KOPT-K1 (cell line): ENCODE results near the gene SEMA3D.
"Not testable (repeated sequence)": the region's sequence is repeated elsewhere in the genome, so short reads cannot be mapped to it uniquely, and the experiment has no call there.

Source experiments
- H3K27ac ChIP-seq: fragments of 200-600 bp; sonication (generic); 2 replicates; pipeline ENCODE4 v1.5.1; 2016; ENCODE audit warnings: antibody characterized with exemption, mild to moderate bottlenecking, low read depth, low read length; ENCODE audit not compliant: poor library complexity, severe bottlenecking
- H3K36me3 ChIP-seq: fragments of 200-600 bp; sonication (generic); 2 replicates; pipeline ENCODE4 v1.5.1; 2017; ENCODE audit warnings: antibody characterized with exemption, mild to moderate bottlenecking, low read length, moderate library complexity; ENCODE audit not compliant: insufficient read depth
- H3K9me3 ChIP-seq: fragments of 200-600 bp; sonication (generic); 2 replicates; pipeline ENCODE4 v1.5.1; 2017; ENCODE audit warnings: antibody characterized with exemption, low read length, mild to moderate bottlenecking; ENCODE audit not compliant: insufficient read depth, poor library complexity, severe bottlenecking

The SEMA3D gene

GRCh38 chr7:84999450-84999849, 187.4 kb downstream of the SEMA3D start:
- Histone ChIP-seq H3K36me3 (no peaks in the 10 kb centered on the region), H3K27ac (no peak overlapping the region), H3K9me3 (no peaks in the 10 kb centered on the region)

GRCh38 chr7:84998665-84999064, 188.2 kb downstream of the SEMA3D start:
- no peak overlapping the region for H3K27ac ChIP-seq
- H3K9me3 ChIP-seq: no peaks in the 10 kb centered on the region
- H3K36me3 ChIP-seq: no peaks in the 10 kb centered on the region

GRCh38 chr7:84997626-84998025, 189.2 kb downstream of the SEMA3D start:
- Histone ChIP-seq H3K36me3 (no peaks in the 10 kb centered on the region), H3K27ac (no peak overlapping the region), H3K9me3 (no peaks in the 10 kb centered on the region)

- H3K27ac ChIP-seq, H3K9me3 ChIP-seq, H3K36me3 ChIP-seq: not testable (repeated sequence)
Measured at GRCh38 chr7:84992954-84993353, 193.9 kb downstream of the SEMA3D start.

- no peak overlapping the region for H3K27ac ChIP-seq
Measured at GRCh38 chr7:84985073-84985784, 201.6 kb downstream of the SEMA3D start.

GRCh38 chr7:84982199-84982598, 204.7 kb downstream of the SEMA3D start:
- Histone ChIP-seq H3K36me3 (no peaks in the 10 kb centered on the region), H3K9me3 (no peaks in the 10 kb centered on the region), H3K27ac (no peak overlapping the region)

More at GRCh38 chr7:84985073-84985784, 201.6 kb downstream of the SEMA3D start:
- Histone ChIP-seq H3K36me3 (no peaks in the 10 kb centered on the region), H3K9me3 (no peaks in the 10 kb centered on the region)

- no peak overlapping the region for H3K27ac ChIP-seq
- no peaks in the 10 kb centered on the region for H3K9me3 ChIP-seq
- H3K36me3 ChIP-seq: no peaks in the 10 kb centered on the region
Measured at GRCh38 chr7:84981055-84981976, 205.5 kb downstream of the SEMA3D start.

GRCh38 chr7:84975586-84976185, 211.2 kb downstream of the SEMA3D start:
- no peaks in the 10 kb centered on the region for H3K9me3 ChIP-seq
- H3K36me3 ChIP-seq: no peaks in the 10 kb centered on the region
- no peak overlapping the region for H3K27ac ChIP-seq

- H3K36me3 ChIP-seq: no peaks in the 10 kb centered on the region
Measured at GRCh38 chr7:84971360-84971759, 215.5 kb downstream of the SEMA3D start.

GRCh38 chr7:84970670-84971069, 216.2 kb downstream of the SEMA3D start:
- H3K9me3 ChIP-seq: no peaks in the 10 kb centered on the region
- no peaks in the 10 kb centered on the region for H3K36me3 ChIP-seq
- H3K27ac ChIP-seq: no peak overlapping the region

More at GRCh38 chr7:84971360-84971759, 215.5 kb downstream of the SEMA3D start:
- Histone ChIP-seq H3K9me3 (no peaks in the 10 kb centered on the region), H3K27ac (no peak overlapping the region)

- H3K36me3 ChIP-seq: no peaks in the 10 kb centered on the region
Measured at GRCh38 chr7:84953234-84953633, 233.6 kb downstream of the SEMA3D start.

GRCh38 chr7:84950836-84951235, 236.0 kb downstream of the SEMA3D start:
- H3K9me3 ChIP-seq: no peaks in the 10 kb centered on the region
- H3K27ac ChIP-seq: no peak overlapping the region
- no peaks in the 10 kb centered on the region for H3K36me3 ChIP-seq

More at GRCh38 chr7:84953234-84953633, 233.6 kb downstream of the SEMA3D start:
- H3K9me3 ChIP-seq: no peaks in the 10 kb centered on the region
- no peak overlapping the region for H3K27ac ChIP-seq

GRCh38 chr7:84949501-84949900, 237.4 kb downstream of the SEMA3D start:
- no peak overlapping the region for H3K27ac ChIP-seq
- no peaks in the 10 kb centered on the region for H3K9me3 ChIP-seq
- H3K36me3 ChIP-seq: no peaks in the 10 kb centered on the region

GRCh38 chr7:84949067-84949466, 237.8 kb downstream of the SEMA3D start:
- Histone ChIP-seq H3K36me3 (no peaks in the 10 kb centered on the region), H3K27ac (no peak overlapping the region), H3K9me3 (no peaks in the 10 kb centered on the region)

GRCh38 chr7:84948634-84949033, 238.2 kb downstream of the SEMA3D start:
- Histone ChIP-seq H3K36me3 (no peaks in the 10 kb centered on the region), H3K27ac (no peak overlapping the region), H3K9me3 (no peaks in the 10 kb centered on the region)
